ENCODE results near the gene MAP3K9.

MAP3K9 gene

DNA sequence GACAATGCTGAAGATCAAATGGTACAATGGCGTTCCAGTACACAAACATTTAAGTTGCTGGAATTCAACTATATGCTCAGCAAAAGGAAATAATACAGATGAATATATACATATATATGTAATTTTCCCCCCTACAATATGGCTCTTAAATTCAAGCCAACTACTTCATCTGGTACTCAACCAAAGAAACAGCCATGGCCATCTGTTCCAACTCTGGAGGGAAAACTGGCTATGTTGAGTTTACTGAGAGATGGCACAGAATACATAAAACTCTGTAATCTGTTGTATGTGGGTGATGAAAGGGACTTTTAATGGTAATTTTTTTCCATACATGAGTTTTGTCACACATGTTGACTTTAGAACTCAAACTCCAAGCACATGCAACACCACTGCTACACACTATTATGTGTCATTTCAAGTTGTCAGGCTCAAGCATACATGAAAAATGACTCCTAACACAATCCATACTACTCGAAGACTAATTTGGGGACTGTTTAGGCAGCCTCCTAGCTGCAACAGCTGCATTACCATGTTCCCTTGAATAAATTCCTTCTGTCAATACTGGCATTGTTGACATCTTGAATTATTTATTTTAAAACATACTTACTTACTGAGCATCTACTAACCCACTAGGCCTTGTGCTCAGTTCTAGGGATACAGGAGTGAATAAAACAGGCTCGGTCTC, 38.2 kb upstream of the MAP3K9 start:
- POLR2A ChIA-PET (ENCODE audit: low non-redundant PET) = no interaction called here
- DNase-seq (ENCODE audit: low spot score) = no peak
- CTCF ChIA-PET = interaction anchor here (0.7 kb wide), 1 partner anchor 280 kb away, joined by 3 read pairs; no protein-coding TSS in a partner anchor
- no peak overlapping the region for H3K27ac ChIP-seq
- TF ChIP-seq, protein P1, sequence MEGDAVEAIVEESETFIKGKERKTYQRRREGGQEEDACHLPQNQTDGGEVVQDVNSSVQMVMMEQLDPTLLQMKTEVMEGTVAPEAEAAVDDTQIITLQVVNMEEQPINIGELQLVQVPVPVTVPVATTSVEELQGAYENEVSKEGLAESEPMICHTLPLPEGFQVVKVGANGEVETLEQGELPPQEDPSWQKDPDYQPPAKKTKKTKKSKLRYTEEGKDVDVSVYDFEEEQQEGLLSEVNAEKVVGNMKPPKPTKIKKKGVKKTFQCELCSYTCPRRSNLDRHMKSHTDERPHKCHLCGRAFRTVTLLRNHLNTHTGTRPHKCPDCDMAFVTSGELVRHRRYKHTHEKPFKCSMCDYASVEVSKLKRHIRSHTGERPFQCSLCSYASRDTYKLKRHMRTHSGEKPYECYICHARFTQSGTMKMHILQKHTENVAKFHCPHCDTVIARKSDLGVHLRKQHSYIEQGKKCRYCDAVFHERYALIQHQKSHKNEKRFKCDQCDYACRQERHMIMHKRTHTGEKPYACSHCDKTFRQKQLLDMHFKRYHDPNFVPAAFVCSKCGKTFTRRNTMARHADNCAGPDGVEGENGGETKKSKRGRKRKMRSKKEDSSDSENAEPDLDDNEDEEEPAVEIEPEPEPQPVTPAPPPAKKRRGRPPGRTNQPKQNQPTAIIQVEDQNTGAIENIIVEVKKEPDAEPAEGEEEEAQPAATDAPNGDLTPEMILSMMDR (conservative IDR thresholded peaks at IDR 0.05; ENCODE audit: low read depth) = no peak

DNA sequence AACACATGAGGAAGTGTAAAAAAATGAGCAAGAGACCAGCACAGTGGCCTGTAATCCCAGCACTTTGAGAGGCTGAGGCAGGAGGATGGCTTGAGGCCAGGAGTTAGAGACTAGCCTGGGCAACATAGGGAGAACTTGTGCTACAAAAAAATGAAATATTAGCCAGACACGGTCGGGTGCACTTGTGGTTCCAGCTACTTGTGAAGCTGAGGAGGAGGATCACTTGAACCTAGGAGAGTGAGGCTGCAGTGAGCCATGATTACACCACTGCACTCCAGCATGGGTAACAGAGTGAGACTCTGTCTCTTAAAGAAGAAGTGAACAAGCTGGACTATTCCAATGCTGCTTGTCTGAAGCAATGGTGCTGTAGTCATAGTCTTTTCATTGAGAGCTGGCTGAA, 36.3 kb upstream of the MAP3K9 start:
- no peak for DNase-seq (ENCODE audit: low spot score)
- ChIA-PET CTCF (interaction anchor here (0.6 kb wide), 1 partner anchor 572 kb away, joined by 3 read pairs; no protein-coding TSS in a partner anchor), POLR2A (ENCODE audit: low non-redundant PET) (no interaction called here)
- TF ChIP-seq, protein P1 (conservative IDR thresholded peaks at IDR 0.05; ENCODE audit: low read depth) = no peak
- H3K27ac ChIP-seq = no peak overlapping the region

DNA sequence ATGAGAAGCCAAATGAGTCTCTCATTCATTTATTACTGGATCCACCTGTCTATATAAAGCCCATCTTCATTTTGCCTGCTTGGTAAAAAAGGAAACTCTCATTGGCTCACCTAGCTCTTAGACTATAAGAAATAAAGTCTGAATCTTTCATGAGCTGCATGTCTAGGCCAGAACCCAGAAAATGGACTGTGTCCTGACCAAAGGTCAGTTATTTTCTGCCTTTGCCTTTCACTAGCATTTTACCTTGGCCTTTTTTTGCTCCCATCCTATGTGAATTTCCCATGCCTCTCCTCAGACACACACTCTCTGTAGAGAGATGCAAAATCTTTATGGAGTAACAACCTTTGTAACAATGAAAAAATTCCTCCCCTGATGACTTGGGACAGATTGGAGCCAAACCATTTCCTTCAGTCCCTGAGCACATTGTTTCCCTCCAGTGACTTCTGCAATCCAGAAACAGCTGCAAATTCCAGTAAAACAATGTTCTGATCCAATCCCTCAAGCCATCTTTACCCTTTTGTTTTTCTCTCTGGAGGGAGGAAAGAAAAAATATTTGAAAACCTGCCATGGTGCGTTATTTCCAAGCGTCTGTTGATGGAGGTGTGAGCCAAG, 33.6 kb upstream of the MAP3K9 start:
- ChIA-PET POLR2A (ENCODE audit: low non-redundant PET) (no interaction called here), CTCF (interaction anchor here (0.7 kb wide), 1 partner anchor 64 kb away, joined by 7 read pairs; no protein-coding TSS in a partner anchor)
- TF ChIP-seq, protein P1 (conservative IDR thresholded peaks at IDR 0.05; ENCODE audit: low read depth) = no peak
- H3K27ac ChIP-seq = no peak overlapping the region
- no peak for DNase-seq (ENCODE audit: low spot score)

DNA sequence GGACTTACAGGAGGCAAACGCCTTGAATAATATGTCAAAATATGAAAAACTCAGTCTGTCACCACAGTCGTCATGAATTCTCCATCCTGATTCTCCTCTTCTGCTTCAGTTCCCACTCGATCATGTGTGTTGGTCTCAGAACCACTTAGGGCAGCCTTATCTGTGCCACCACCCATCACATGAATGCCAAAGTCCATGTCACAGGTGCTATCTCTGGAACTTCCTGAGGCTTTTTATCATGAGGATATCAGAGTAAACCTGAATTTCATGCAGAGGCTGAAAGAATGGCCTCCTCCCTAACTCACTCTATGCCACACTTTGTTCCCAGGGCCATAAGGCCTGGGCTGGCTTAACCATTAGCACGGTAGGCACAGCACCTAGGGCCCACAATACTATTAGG, 28.8 kb upstream of the MAP3K9 start:
- ChIA-PET POLR2A (ENCODE audit: low non-redundant PET) (no interaction called here), CTCF (no interaction called here)
- DNase-seq (ENCODE audit: low spot score) = no peak
- no peak overlapping the region for H3K27ac ChIP-seq
- TF ChIP-seq, protein P1 (conservative IDR thresholded peaks at IDR 0.05; ENCODE audit: low read depth) = no peak

DNA sequence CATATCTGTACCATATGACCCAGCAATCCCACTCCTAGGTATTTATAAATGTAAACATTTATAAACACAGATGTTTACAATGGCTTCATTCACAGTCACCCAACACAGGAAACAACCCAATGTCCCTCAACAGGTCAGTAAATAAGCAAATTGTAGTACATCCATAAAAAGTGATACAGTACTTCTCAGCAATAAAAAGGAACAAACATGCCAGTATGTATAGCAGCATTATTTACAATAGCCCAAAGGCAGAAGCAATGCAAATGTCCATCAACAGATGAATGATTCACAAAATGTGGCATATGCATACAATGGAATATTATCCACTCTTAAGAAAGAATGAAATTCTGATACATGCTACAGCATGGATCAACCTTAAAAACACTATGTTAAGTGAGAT, 27.6 kb upstream of the MAP3K9 start:
- TF ChIP-seq, protein P1 (conservative IDR thresholded peaks at IDR 0.05; ENCODE audit: low read depth) = no peak
- ChIA-PET CTCF (no interaction called here), POLR2A (ENCODE audit: low non-redundant PET) (no interaction called here)
- DNase-seq (ENCODE audit: low spot score) = no peak
- H3K27ac ChIP-seq = no peak overlapping the region

DNA sequence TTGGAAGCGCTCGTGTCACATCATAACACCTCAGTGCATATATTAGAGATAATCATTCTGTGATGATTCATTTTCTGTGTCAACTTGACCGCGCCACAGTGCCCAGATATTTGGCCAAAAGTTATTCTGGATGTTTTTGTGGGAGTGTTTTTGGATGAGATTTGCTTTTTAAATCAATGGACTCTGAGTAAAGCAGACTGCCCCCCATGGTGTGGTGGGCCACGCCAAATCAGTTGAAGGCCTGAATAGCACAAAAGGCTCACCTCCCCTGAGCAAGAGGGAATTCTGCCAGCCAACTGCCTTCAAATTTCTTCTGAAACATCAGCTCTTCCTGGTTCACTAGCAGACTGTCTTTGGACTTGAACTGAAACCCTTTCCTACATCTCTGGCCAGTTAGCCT, 24.6 kb upstream of the MAP3K9 start:
- no peak for DNase-seq (ENCODE audit: low spot score)
- ChIA-PET CTCF (interaction anchor here (0.7 kb wide), 1 partner anchor 16 kb away, joined by 3 read pairs; no protein-coding TSS in a partner anchor), POLR2A (ENCODE audit: low non-redundant PET) (interaction anchor here (1.4 kb wide), 1 partner anchor 12 kb away, joined by 4 read pairs; no protein-coding TSS in a partner anchor)
- H3K27ac ChIP-seq = no peak overlapping the region
- TF ChIP-seq, protein P1 (conservative IDR thresholded peaks at IDR 0.05; ENCODE audit: low read depth) = no peak

Measured in RWPE1 (cell line).